Measurements from ENCODE around the gene DFFA. TPM values are rescaled to one million over a fixed set of nuclear protein-coding genes. Genes with fewer than 3 reads are reported as not detected.

The DFFA gene
- total and polyA plus RNA-seq, 2 donors (not counting 3 experiments of a cell fraction or from before 2014, with no cell fraction given): 30.0 to 44.5 TPM

GRCh38 chr1:10440305-10440704 is 32.0 kb downstream of the DFFA start:
- no peaks in the 10 kb centered on the region for H3K36me3 ChIP-seq (ENCODE audit: control insufficient read depth in 2 of 2, extremely low read depth in 1 of 2, insufficient read depth in 2 of 2, low read length in 2 of 2)
- H3K9me3 ChIP-seq (replicated peaks; ENCODE audit: control insufficient read depth, insufficient read depth, low read length): no peaks in the 10 kb centered on the region
- H2AFZ ChIP-seq (ENCODE audit: low read depth, low read length): no peak overlapping the region
- intact Hi-C loops (cut with micrococcal nuclease): no loop called here
- BruUV-seq (replicated peaks): no TSS peak
- no peak for TF ChIP-seq GATA2 (IDR thresholded peaks at IDR 0.05; ENCODE audit: insufficient read depth, insufficient read length, low read depth, low read length)
- no peak for TF ChIP-seq POLR2A (IDR thresholded peaks at IDR 0.05; ENCODE audit: low read depth, low read length)
- no peak for TF ChIP-seq JUN (IDR thresholded peaks at IDR 0.05; ENCODE audit: borderline replicate concordance, insufficient read depth, insufficient read length, low read depth)
- no peak for TF ChIP-seq MAX (IDR thresholded peaks at IDR 0.05; ENCODE audit: insufficient read depth, insufficient read length)
- no peak for TF ChIP-seq MYC (IDR thresholded peaks at IDR 0.05; ENCODE audit: low read depth, low read length)
- no peak for TF ChIP-seq FOS (IDR thresholded peaks at IDR 0.05; ENCODE audit: borderline replicate concordance, insufficient read depth, low read length)
- TF ChIP-seq CTCF (IDR thresholded peaks at IDR 0.05; ENCODE audit: extremely low read depth in 1 of 2, insufficient read depth in 1 of 2, low read depth in 1 of 2, low read length in 2 of 2): no peak
- H3K9ac ChIP-seq (replicated peaks; ENCODE audit: extremely low read depth, insufficient read depth, low read length): no peak overlapping the region
- POLR2A ChIA-PET: no interaction called here
- CTCF ChIA-PET: no interaction called here
- no peak overlapping the region for H3K4me2 ChIP-seq (ENCODE audit: insufficient read depth, low read length)
- no peaks in the 10 kb centered on the region for H3K4me1 ChIP-seq (ENCODE audit: control insufficient read depth, extremely low read depth, insufficient read depth, low read length)
- no peaks in the 10 kb centered on the region for H3K79me2 ChIP-seq (ENCODE audit: control insufficient read depth, insufficient read depth, low read length)
- no peak overlapping the region for H3K4me3 ChIP-seq (replicated peaks in 1 of 3; ENCODE audit: insufficient read depth in 1 of 3, low read depth in 1 of 3, low read length in 3 of 3)
- dilution Hi-C loops (cut with MboI; ENCODE audit: extremely low pct_ligation_motif_present, low sequenced_read_pairs): no loop called here
- DNase-seq (ENCODE audit: low read depth, low spot score) (no peak), FAIRE-seq (no peak)
- no peaks in the 10 kb centered on the region for H3K27me3 ChIP-seq (ENCODE audit: control insufficient read depth in 2 of 2, insufficient read depth in 2 of 2, low read length in 2 of 2)
- H3K27ac ChIP-seq (ENCODE audit: insufficient read depth, low read depth, low read length): no peak overlapping the region
- H4K20me1 ChIP-seq (replicated peaks; ENCODE audit: control insufficient read depth, extremely low read depth, insufficient read depth, low read length): no peaks in the 10 kb centered on the region
- no peaks in the 10 kb centered on the region for H3K9me1 ChIP-seq (replicated peaks; ENCODE audit: control insufficient read depth, extremely low read depth, insufficient read depth, low read length)
